GM10248 (cell line): ENCODE data around the gene FAM200B.
"Not testable (repeated sequence)": the region's sequence is repeated elsewhere in the genome, so short reads cannot be mapped to it uniquely, and the experiment has no call there.

Source experiments
- CTCF ChIA-PET: fragments of 300-600 bp; sonication (Branson Sonifier 250); formaldehyde crosslinking; extraction: SDS; loops from one replicate; lab custom pipeline; 2021; ENCODE audit warnings: antibody characterized with exemption; lab: Yijun Ruan, JAX
- POLR2A ChIA-PET: fragments of 350-650 bp; sonication (Branson Sonifier 250); formaldehyde crosslinking; extraction: SDS; loops from one replicate; lab custom pipeline; 2020; ENCODE audit warnings: antibody characterized with exemption; lab: Yijun Ruan, JAX
- DNase-seq: peaks from one replicate; pipeline ENCODE4 v3.0.0; 2012; ENCODE audit errors: extremely low spot score
- TF ChIP-seq, protein P1 (sequence below): IDR thresholded peaks from 2 replicates; pipeline ENCODE4 v1.5.1; 2012; ENCODE audit warnings: mild to moderate bottlenecking, low read depth; ENCODE audit errors: extremely low read depth, missing control alignments, control extremely low read depth

Gene FAM200B

DNA sequence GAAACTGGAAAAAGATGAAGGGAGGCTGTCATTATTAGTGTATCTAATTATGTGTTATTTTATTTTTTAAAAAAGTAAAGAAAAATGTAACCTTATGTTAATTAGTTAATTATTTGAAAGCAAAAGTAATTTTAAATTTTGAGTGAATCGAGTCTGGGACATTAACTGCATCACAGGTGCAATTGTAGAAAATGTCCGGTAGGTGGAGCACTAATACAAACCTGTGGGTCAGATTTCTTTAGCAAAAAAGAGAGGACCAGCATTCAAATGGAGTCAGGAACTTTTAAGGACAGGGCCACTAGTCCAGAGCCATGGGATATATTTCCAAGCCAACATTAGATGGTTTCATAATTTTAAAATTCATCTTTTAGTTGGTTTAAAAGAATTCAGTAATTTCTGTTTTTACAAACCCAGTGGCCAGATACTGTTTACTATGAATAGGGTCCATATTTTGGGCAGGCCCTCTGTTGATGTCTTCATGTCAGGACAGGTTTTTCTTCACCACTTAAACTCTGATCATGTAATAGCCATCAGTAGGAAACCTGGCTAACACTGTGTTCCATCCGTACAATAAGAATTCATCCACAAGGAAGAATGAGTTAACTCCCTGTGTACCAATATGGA, 48.4 kb downstream of the FAM200B start:
- CTCF ChIA-PET, result interaction anchor here (1.1 to 2.4 kb wide), 10 partner anchors 10 to 535 kb away, joined by 3 to 11 read pairs (median 4); no protein-coding TSS in a partner anchor
- POLR2A ChIA-PET, result no interaction called here
- DNase-seq, result peak; percentile 64
- TF ChIP-seq, protein P1, sequence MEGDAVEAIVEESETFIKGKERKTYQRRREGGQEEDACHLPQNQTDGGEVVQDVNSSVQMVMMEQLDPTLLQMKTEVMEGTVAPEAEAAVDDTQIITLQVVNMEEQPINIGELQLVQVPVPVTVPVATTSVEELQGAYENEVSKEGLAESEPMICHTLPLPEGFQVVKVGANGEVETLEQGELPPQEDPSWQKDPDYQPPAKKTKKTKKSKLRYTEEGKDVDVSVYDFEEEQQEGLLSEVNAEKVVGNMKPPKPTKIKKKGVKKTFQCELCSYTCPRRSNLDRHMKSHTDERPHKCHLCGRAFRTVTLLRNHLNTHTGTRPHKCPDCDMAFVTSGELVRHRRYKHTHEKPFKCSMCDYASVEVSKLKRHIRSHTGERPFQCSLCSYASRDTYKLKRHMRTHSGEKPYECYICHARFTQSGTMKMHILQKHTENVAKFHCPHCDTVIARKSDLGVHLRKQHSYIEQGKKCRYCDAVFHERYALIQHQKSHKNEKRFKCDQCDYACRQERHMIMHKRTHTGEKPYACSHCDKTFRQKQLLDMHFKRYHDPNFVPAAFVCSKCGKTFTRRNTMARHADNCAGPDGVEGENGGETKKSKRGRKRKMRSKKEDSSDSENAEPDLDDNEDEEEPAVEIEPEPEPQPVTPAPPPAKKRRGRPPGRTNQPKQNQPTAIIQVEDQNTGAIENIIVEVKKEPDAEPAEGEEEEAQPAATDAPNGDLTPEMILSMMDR, result peak; percentile 71

DNA sequence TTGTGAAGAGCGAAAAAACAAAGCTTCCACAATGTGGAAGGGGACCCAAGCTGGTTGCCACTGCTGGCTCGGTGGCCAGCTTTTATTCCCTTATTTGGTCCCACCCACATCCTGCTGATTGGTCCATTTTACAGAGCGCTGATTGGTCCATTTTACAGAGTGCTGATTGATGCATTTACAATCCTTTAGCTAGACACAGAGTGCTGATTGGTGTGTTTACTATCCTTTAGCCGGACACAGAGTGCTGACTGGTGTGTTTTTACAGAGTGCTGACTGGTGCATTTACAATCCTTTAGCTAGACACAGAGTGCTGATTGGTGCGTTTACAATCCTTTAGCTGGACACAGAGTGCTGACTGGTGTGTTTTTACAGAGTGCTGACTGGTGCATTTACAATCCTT, 51.4 kb downstream of the FAM200B start:
- POLR2A ChIA-PET, DNase-seq: not testable (repeated sequence)
- CTCF ChIA-PET, result interaction anchor here (1.0 to 1.9 kb wide), 2 partner anchors 19 to 268 kb away, joined by 3 to 10 read pairs; no protein-coding TSS in a partner anchor

DNA sequence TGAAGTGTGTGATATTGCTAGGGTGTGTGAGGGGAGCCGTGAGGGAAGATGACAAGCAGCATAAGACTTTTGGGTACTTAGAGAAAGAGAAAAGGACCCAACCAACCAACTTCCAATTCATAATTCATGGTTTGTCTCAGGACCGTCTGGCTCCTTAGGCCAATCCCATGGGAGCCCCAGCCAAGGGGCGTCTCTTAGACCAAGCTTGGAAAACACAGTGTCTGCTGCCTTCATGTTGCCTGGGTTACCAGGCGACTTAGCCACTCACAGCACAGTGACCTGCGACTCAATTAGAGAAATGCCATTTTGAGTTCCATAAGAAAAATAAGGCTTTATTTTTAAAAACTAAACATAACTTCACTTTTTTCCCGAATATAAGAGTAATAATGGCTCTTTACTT, 53.9 kb downstream of the FAM200B start:
- ChIA-PET CTCF (no interaction called here), POLR2A (no interaction called here)
- DNase-seq, result no peak
- TF ChIP-seq, protein P1, result no peak

DNA sequence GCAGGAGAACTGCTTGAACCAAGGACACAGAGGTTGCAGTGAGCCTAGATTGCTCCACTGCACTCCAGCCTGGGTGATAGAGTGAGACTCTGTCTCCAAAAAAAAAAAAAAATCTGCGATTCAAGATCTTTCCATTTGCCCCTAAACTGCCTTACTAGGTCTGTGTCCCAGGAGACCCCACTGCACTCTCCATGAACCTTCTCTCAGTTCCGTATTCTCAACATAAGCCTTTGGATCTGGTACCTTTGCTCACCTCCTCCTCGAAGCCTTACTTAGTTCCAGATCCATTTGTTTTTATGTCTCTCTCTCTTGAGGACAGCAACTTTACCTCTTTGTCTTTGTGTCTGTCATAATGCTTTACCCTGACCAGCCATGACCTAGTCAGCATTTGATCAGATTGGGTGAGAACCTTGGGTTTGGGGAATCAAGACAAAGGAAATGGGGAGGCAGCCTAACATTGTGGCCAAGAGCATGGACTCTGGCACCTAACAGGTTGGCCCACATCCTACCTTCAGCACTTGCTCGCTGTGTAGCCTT, 55.0 kb downstream of the FAM200B start:
- DNase-seq, result no peak
- ChIA-PET CTCF (interaction anchor here (0.8 to 3.2 kb wide), 6 partner anchors 11 to 220 kb away, joined by 3 to 12 read pairs (median 6); no protein-coding TSS in a partner anchor), POLR2A (no interaction called here)
- TF ChIP-seq, protein P1, result no peak

DNA sequence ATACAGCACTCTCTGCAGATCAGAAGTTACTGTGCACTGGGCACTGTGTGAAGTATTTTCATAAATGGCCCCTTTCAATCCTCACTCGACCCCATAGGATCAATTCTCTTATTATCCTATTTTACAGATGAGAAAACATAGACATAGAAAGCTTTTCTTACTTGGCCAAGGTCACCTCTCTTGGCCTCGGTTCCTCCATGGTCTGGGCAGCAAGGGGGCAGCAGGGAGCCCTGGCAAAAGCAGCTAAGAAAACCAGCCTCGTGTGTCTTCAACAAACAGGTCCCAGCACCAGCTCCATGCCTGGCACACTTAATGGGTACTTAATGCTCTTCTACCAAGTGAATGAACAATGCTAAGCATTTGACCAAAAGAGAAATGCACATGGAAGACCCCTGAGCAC, 55.6 kb downstream of the FAM200B start:
- POLR2A ChIA-PET, result no interaction called here
- CTCF ChIA-PET, result interaction anchor here (0.8 to 3.2 kb wide), 7 partner anchors 11 to 219 kb away, joined by 3 to 12 read pairs (median 5); no protein-coding TSS in a partner anchor
- DNase-seq, result no peak
- TF ChIP-seq, protein P1, result no peak

DNA sequence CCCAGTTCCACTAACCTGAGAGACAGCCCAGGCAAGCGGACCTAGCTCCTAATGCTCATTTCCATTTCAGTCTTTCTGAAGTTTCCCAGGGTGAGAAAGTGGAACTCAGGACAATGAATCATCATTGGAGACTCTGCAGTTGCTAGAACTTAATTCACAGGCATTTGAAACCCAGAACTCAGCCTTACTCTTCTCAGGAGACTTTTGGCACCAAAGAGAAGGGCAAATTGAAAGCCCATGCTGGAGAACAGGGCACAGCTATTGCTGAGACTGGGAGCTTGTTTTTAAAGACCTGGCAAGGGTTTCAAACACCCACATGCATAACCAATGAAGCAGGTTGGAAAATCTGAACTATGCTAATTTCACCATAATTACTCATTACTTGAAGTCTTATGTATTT, 57.2 kb downstream of the FAM200B start:
- TF ChIP-seq, protein P1, result no peak
- DNase-seq, result no peak
- CTCF ChIA-PET, result interaction anchor here (1.0 to 3.5 kb wide), 5 partner anchors 12 to 262 kb away, joined by 3 to 17 read pairs (median 6); no protein-coding TSS in a partner anchor
- POLR2A ChIA-PET, result no interaction called here
